Activated naive CD8-positive, alpha-beta T cell treated with anti-CD3 and anti-CD28 coated beads, Interleukin-2, amount 50 U/mL, for 16 hours (primary cell): ENCODE data around the gene SMARCC2.

ENCODE experiments used
- DNase-seq: peaks from one replicate; pipeline ENCODE4 v3.0.0-alpha.2; 2020; ENCODE audit warnings: low read depth, low spot score

Gene SMARCC2

GRCh38 chr12:56189099-56189917 lies at the start of gene SMARCC2:
Gene SMARCC2, minus strand, starts transcription at chr12:56189483. Its CDS starts 22 bp downstream, at chr12:56189461.
- DNase-seq, result peak; percentile 65

GRCh38 chr12:56237552-56237951 lies 48.3 kb upstream of the SMARCC2 start:
- DNase-seq, result no peak

DNA sequence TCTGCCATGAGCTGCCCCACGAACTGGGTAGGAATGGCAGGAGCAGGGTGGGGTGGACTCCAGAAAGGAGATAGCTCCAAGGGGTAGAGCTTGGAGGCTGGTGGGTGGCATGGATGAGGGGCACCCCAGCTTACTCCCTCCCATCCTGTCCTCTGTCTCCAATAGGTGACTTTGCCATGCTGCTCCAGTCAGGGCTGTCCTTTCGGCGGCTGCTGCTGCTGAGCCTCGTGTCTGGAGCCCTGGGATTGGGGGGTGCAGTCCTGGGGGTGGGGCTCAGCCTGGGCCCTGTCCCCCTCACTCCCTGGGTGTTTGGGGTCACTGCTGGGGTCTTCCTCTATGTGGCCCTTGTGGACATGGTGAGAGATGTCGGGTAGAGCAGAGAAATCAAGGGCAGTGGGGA lies 47.7 kb upstream of the SMARCC2 start:
- DNase-seq, result no peak

DNA sequence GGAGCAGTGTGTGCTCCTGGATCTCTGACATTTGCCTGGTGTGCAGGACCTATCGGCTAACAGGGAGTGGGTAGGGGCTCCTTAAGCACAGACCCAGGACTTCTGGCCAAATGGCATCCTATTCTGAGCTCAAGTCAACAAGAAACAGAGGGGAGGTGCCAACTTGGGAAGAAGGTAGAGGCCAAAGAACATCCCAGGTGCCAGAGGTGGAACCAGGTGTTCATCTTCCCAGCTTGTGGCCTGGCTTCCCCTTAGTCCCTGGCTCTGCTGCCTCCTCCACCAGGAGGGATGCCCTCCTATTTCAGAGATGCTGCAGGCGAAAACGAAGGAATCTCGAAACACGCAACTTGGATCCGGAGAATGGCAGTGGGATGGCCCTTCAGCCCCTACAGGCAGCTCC lies 46.8 kb upstream of the SMARCC2 start:
- no peak for DNase-seq

DNA sequence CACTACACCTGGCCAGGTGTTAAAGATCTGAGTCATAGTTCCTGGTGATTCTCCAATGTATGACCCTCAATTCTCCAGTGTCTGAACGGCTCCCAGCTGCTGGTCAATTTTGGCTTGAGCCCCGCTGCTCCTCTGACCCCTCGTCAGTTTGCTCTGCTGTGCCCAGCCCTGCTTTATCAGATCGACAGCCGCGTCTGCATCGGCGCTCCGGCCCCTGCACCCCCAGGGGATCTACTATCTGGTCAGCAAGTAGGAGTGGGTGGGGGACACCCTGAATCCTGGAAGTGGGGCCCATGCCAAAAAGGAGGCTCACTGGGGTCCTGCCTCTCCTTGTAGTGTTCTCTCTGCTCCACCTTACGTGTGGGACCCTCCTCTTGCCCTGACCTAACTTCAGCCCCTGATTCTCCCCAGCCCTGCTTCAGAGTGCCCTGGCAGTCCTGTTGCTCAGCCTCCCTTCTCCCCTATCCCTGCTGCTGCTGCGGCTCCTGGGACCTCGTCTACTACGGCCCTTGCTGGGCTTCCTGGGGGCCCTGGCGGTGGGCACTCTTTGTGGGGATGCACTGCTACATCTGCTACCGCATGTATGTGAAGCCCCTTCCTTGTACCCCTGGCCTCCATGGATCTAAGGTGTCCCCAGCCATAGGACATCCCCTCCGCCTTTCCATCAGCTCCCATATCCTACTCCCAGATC lies 45.6 kb upstream of the SMARCC2 start:
- no peak for DNase-seq

- DNase-seq, result no peak
Observed at GRCh38 chr12:56231184-56231582, 41.9 kb upstream of the SMARCC2 start.

- DNase-seq, result no peak
Observed at GRCh38 chr12:56230432-56231183, 41.3 kb upstream of the SMARCC2 start.

DNA sequence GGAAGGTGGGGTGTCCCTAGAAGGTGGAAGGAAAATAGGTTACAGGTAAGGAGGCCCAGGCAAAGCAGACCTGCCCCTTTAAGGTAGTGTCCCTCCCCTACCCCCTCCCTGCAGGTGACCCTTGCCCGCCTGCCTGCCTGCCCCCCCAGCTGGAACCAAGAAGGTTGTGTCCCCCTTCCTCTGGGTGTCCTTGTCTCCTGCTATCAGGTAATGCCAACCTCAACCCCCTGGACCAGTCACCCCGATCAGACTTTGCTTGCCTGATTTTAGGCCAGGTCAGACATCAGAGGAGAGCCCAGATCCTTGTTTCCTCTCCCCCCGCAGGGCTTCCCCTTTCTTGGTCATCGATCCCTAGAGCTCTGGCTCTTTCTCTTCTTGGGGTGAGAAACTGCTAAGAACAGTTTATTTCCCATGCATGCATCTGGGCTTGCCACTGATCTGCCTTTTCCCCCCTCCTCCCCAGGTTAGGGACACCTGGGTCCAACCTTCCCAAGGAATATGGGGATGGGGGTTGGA lies 40.7 kb upstream of the SMARCC2 start, which contains the start of gene SLC39A5:
SLC39A5 (plus strand) TSS at position 136 of the 516 bp plus-strand sequence. CDS start 1,224 bp downstream, outside the sequence.
- DNase-seq, result no peak

GRCh38 chr12:56229082-56229481 lies 39.8 kb upstream of the SMARCC2 start:
- DNase-seq, result no peak

DNA sequence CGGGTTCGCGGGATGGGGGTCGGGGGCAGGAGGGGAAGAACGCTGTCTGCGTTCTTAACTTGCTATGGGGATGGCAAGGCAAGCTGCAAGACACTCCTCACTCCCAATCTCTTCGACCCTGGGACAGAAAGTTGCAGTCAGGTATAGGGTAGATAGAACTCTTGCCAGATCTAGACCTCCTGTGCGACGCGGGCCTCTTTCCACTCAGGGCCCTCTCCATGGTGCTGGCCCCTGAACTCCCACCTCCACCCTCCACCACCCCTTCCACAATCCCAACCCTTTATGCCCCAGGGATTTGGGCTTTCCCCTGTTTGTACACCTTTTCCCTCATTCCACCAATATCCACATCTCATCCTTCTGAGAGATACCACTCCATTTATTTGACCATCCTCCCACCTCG lies 35.7 kb upstream of the SMARCC2 start:
- no peak for DNase-seq

GRCh38 chr12:56224102-56224701 lies 34.9 kb upstream of the SMARCC2 start, which contains the start of gene NABP2:
Gene NABP2, plus strand, starts transcription at chr12:56224342. Its CDS starts 515 bp downstream, at chr12:56224857.
- peak; percentile 89 for DNase-seq

GRCh38 chr12:56223571-56224101 lies 34.4 kb upstream of the SMARCC2 start:
- no peak for DNase-seq

- DNase-seq, result no peak
Observed at GRCh38 chr12:56222531-56222895, 33.2 kb upstream of the SMARCC2 start.

GRCh38 chr12:56221757-56222530 lies 32.7 kb upstream of the SMARCC2 start, which contains the start of gene RNF41:
Gene RNF41, minus strand, starts transcription at chr12:56221922. Its CDS starts 7,875 bp downstream, at chr12:56214047.
- peak; percentile 84 for DNase-seq

DNA sequence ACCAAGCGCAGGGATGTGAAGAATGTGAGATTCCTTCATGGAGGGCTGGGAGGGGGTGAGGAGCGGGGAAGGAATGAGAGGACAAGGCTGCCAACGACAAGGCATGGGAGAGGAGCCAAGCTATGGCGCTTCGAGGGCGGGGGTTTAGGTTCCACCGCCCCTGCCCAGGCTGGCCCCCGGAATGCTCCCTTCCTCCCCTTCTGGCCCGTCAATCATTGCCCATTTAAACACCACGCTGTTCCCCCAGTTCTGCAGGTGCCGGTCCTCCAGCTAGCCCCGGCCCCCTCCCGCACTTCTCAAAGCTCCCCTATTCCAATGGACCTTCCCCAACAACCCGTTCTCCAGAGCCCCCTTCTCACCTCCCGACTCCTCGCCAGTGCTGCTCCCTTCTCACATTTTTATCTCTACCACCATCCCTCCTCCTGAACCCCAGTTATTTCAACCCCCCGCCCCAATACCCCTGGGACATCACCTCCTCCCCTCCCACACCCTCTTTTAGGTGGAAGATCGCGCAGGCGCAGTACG lies 32.0 kb upstream of the SMARCC2 start:
- no peak for DNase-seq

- no peak for DNase-seq
Observed at GRCh38 chr12:56220611-56221231, 31.4 kb upstream of the SMARCC2 start.

DNA sequence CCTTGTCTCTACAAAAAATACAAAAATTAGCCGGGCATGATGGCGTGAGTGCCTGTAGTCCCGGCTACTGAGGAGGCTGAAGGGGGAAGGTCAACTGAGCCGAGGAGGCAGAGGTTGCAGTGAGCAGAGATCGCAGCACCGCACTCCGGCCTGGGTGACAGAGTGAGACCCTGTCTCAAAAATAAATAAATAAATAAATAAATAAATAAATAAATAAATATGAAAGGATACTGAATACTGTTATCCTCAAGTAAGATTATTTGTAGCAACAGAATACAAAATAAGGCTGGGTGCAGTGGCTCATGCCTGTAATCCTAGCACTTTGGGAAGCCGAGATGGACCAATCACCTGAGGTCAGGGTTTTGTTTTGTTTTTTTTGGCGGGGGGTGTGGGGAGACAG lies 30.6 kb upstream of the SMARCC2 start:
- DNase-seq, result no peak

- no peak for DNase-seq
Observed at GRCh38 chr12:56216461-56216860, 27.2 kb upstream of the SMARCC2 start.

- no peak for DNase-seq
Observed at GRCh38 chr12:56213878-56214277, 24.6 kb upstream of the SMARCC2 start.

DNA sequence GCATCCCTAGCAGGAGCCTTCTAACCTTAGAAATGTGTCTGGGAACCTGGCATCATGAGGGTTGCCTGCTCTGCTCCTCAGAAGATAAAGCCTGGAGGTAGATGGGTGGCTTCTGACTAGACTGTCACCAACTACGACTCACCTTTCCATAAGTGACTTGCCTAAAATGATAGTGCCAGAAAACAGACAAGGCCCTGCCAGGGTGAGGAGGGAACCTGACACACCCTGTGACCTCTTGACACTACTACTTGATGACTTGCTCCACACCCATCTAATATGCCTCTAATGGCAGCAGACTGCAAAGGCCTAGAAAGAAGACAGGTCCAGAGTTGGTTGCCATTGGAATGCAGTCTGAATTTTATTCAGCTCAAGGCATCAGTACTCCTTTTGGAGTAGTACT lies 23.1 kb upstream of the SMARCC2 start:
- no peak for DNase-seq
